HepG2 (cell line): ENCODE measurements around the gene SNPH. TPM values are rescaled to one million over a fixed set of nuclear protein-coding genes. Genes with fewer than 3 reads are reported as not detected.

ENCODE experiments used
- CEBPB ChIP-seq: IDR thresholded peaks from 2 replicates; pipeline ENCODE4 v1.6.1; 2011; ENCODE audit warnings: low read depth, low read length, improper control_type of control experiment, borderline replicate concordance
- ELF3 ChIP-seq: IDR thresholded peaks from 2 replicates; pipeline ENCODE4 v1.6.1; 2016; ENCODE audit warnings: missing genetic modification reagents, missing compliant biosample characterization
- EP300 ChIP-seq, 3 experiments: sonication (generic) in 1 of 3; formaldehyde crosslinking in 1 of 3; IDR thresholded peaks; 2 replicates each; pipeline versions ENCODE4 v1.5.1 to v1.6.1; 2011 to 2020; ENCODE audit warnings: low read depth in 2 of 3, low read length in 2 of 3, borderline replicate concordance in 1 of 3, improper control_type of control experiment in 1 of 3, mild to moderate bottlenecking in 1 of 3, missing genetic modification reagents in 1 of 3, moderate library complexity in 1 of 3
- FOXC1 ChIP-seq: sonication (generic); formaldehyde crosslinking; IDR thresholded peaks from 2 replicates; pipeline ENCODE4 v1.8.0; 2022; ENCODE audit warnings: mild to moderate bottlenecking, missing genetic modification reagents, borderline replicate concordance
- HDAC2 ChIP-seq: sonication (generic); formaldehyde crosslinking; IDR thresholded peaks from 2 replicates; pipeline ENCODE4 v1.4.0; 2020; ENCODE audit warnings: missing genetic modification reagents
- MTF2 ChIP-seq: sonication (generic); formaldehyde crosslinking; IDR thresholded peaks from 2 replicates; pipeline ENCODE4 v1.5.0; 2020; ENCODE audit warnings: missing genetic modification reagents, borderline replicate concordance
- NBN ChIP-seq: fragments of 450-650 bp; conservative IDR thresholded peaks from 2 replicates; pipeline ENCODE4 v1.6.1; 2017
- NFE2L1 ChIP-seq: sonication (generic); formaldehyde crosslinking; IDR thresholded peaks from 2 replicates; pipeline ENCODE4 v1.4.0; 2020; ENCODE audit warnings: missing genetic modification reagents, mild to moderate bottlenecking, borderline replicate concordance
- NFKBIZ ChIP-seq: IDR thresholded peaks from 2 replicates; pipeline ENCODE4 v1.6.1; 2018; ENCODE audit warnings: missing genetic modification reagents, missing compliant biosample characterization
- NR2C2 ChIP-seq: sonication (generic); formaldehyde crosslinking; IDR thresholded peaks from 2 replicates; pipeline ENCODE4 v1.4.0; 2020; ENCODE audit warnings: missing genetic modification reagents, mild to moderate bottlenecking, moderate library complexity, borderline replicate concordance
- SRY ChIP-seq: sonication (generic); formaldehyde crosslinking; IDR thresholded peaks from 2 replicates; pipeline ENCODE4 v1.8.0; 2022; ENCODE audit warnings: mild to moderate bottlenecking, missing genetic modification reagents
- TP53 ChIP-seq: sonication (generic); formaldehyde crosslinking; conservative IDR thresholded peaks from 2 replicates; pipeline ENCODE4 v1.4.0; 2020; ENCODE audit warnings: missing genetic modification reagents
- ZNF326 ChIP-seq: sonication (generic); formaldehyde crosslinking; IDR thresholded peaks from 2 replicates; pipeline ENCODE4 v1.4.0; 2020; ENCODE audit warnings: missing genetic modification reagents, borderline replicate concordance
- ZNF431 ChIP-seq: sonication (generic); formaldehyde crosslinking; IDR thresholded peaks from 2 replicates; pipeline ENCODE4 v1.9.0; 2022; ENCODE audit warnings: missing genetic modification reagents, low read depth, mild to moderate bottlenecking, borderline replicate concordance
- ZUFSP ChIP-seq: sonication (generic); formaldehyde crosslinking; IDR thresholded peaks from 2 replicates; pipeline ENCODE4 v1.9.0; 2021; ENCODE audit warnings: missing genetic modification reagents, mild to moderate bottlenecking, borderline replicate concordance
- polyA plus RNA-seq, 8 experiments: library from polyadenylated mRNA; depleted of rRNA in 3 of 8; stranded (reverse) in 7 of 8; unstranded in 1 of 8; fragments of >200 nt; fragmentation: Illumina TruSeq in 4 of 8; extraction: Trizol in 4 of 8; gene quantifications; 2 replicates each; pipeline versions ENCODE4 v1.2.1 to v1.2.3, GENCODE V29; 2011 to 2016; ENCODE audit warnings: low read depth in 4 of 8, missing spikeins in 1 of 8, mixed read lengths in 1 of 8; ENCODE audit not compliant: insufficient read depth in 1 of 8
- total RNA-seq, 5 experiments: library from RNA; depleted of rRNA; stranded (reverse); fragments of >200 nt; fragmentation: Illumina TruSeq; extraction: Trizol; gene quantifications; 2 replicates each; pipeline ENCODE4 v1.2.3, GENCODE V29; 2016; ENCODE audit warnings: low read depth in 1 of 5
- TF ChIP-seq, protein P1 (sequence below): sonication (generic); formaldehyde crosslinking; IDR thresholded peaks from 2 replicates; pipeline ENCODE4 v1.8.0; 2022; ENCODE audit warnings: mild to moderate bottlenecking, missing genetic modification reagents, borderline replicate concordance
- TF ChIP-seq, protein P2 (sequence below), 2 experiments: sonication (generic) in 1 of 2; formaldehyde crosslinking in 1 of 2; IDR thresholded peaks; 2 replicates each; pipeline versions ENCODE4 v1.6.1 to v1.9.0; 2014 to 2022; ENCODE audit warnings: antibody characterized with exemption in 1 of 2, borderline replicate concordance in 1 of 2, inconsistent platforms in 1 of 2, low read depth in 1 of 2, missing genetic modification reagents in 1 of 2

The SNPH gene
- total and polyA plus RNA-seq, 2 of the 13 experiments (the other 11 are each of a cell fraction or from before 2014, with no cell fraction given): 0.09 TPM; not detected in 1

GRCh38 chr20:1325173-1326030 is 59.3 kb downstream of the SNPH start (continued):
- no peak for TF ChIP-seq NBN
- TF ChIP-seq, protein P1, sequence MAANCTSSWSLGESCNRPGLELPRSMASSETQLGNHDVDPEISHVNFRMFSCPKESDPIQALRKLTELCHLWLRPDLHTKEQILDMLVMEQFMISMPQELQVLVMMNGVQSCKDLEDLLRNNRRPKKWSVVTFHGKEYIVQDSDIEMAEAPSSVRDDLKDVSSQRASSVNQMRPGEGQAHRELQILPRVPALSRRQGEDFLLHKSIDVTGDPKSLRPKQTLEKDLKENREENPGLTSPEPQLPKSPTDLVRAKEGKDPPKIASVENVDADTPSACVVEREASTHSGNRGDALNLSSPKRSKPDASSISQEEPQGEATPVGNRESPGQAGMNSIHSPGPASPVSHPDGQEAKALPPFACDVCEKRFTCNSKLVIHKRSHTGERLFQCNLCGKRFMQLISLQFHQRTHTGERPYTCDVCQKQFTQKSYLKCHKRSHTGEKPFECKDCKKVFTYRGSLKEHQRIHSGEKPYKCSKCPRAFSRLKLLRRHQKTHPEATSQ (CRISPR knock-in tag): peak; percentile 54; the same call in 1 of the 2 replicates
- 0 out of 2 replicates have a peak, but pooled peaks have one; percentile 54 for TF ChIP-seq ELF3 (CRISPR knock-in tag)
- peak; percentile 81; the same call in 1 of the 2 replicates for TF ChIP-seq NFE2L1 (CRISPR knock-in tag)
- TF ChIP-seq NFKBIZ: peak; percentile 66; the same call in 1 of the 2 replicates
- no peak; the same call in 1 of the 2 replicates for TF ChIP-seq FOXC1
- peak; percentile 87; the same call in 1 of the 2 replicates for TF ChIP-seq TP53 (CRISPR knock-in tag)
- no peak for TF ChIP-seq ZUFSP (CRISPR knock-in tag)
- no peak; the same call in 1 of the 2 replicates for TF ChIP-seq ZNF431
- TF ChIP-seq SRY (CRISPR knock-in tag): no peak
- TF ChIP-seq NR2C2 (CRISPR knock-in tag): peak; percentile 94
- peak in 1 of 2 experiments; percentile 20; a peak in 3 of 4 replicates for TF ChIP-seq EP300 (IDR thresholded peaks at IDR 0.05; ENCODE audit: low read depth in 2 of 2, low read length in 2 of 2)
- TF ChIP-seq EP300 (CRISPR knock-in tag; IDR thresholded peaks at IDR 0.05; ENCODE audit: borderline replicate concordance): no peak; the same call in 1 of the 2 replicates
- TF ChIP-seq HDAC2: peak; percentile 69
- peak; percentile 80 for TF ChIP-seq CEBPB
- no peak; the same call in 1 of the 2 replicates for TF ChIP-seq ZNF326 (CRISPR knock-in tag)
- TF ChIP-seq MTF2 (CRISPR knock-in tag): no peak
- TF ChIP-seq, protein P2, sequence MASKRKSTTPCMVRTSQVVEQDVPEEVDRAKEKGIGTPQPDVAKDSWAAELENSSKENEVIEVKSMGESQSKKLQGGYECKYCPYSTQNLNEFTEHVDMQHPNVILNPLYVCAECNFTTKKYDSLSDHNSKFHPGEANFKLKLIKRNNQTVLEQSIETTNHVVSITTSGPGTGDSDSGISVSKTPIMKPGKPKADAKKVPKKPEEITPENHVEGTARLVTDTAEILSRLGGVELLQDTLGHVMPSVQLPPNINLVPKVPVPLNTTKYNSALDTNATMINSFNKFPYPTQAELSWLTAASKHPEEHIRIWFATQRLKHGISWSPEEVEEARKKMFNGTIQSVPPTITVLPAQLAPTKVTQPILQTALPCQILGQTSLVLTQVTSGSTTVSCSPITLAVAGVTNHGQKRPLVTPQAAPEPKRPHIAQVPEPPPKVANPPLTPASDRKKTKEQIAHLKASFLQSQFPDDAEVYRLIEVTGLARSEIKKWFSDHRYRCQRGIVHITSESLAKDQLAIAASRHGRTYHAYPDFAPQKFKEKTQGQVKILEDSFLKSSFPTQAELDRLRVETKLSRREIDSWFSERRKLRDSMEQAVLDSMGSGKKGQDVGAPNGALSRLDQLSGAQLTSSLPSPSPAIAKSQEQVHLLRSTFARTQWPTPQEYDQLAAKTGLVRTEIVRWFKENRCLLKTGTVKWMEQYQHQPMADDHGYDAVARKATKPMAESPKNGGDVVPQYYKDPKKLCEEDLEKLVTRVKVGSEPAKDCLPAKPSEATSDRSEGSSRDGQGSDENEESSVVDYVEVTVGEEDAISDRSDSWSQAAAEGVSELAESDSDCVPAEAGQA (IDR thresholded peaks at IDR 0.05; ENCODE audit: low read depth): peak; percentile 58
- TF ChIP-seq, protein P2 (CRISPR knock-in tag; IDR thresholded peaks at IDR 0.05; ENCODE audit: borderline replicate concordance): no peak
